ENCODE measurements around the gene ANKRD63.

DNA sequence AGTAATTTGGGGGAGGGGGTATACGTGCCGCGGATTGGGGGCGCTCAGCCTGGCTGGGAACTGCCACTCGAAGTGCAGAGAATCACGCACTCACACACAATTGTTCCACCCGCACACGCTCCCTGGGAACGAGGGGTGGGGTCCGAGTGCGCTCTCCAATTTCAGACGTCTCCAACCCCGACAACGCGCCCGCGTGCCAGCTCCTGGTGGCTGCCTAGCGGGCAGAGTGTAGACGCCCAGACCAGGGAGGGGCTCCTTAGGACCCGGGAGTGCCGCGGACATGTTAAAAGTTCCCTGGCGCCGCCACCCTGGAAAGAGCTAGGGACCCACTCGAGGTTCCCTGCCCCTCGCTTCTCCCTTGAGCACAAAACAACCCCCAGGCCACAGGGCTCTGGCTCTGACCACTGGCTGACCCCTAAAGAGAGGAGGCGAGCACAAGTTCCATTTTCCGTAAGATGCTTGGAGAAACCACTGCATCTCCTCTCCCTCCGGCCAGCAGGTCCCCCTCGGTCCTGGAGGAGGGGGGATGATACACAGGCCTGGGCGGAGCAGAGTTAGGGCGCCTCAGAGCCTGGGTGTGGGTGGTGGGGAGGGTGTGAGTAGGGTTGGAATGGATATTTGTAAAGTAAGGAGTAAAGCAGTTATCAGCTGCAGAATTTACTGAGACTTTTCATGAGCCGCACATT lies 894 bp upstream of the ANKRD63 start:
- TF ChIP-seq, protein P1, sequence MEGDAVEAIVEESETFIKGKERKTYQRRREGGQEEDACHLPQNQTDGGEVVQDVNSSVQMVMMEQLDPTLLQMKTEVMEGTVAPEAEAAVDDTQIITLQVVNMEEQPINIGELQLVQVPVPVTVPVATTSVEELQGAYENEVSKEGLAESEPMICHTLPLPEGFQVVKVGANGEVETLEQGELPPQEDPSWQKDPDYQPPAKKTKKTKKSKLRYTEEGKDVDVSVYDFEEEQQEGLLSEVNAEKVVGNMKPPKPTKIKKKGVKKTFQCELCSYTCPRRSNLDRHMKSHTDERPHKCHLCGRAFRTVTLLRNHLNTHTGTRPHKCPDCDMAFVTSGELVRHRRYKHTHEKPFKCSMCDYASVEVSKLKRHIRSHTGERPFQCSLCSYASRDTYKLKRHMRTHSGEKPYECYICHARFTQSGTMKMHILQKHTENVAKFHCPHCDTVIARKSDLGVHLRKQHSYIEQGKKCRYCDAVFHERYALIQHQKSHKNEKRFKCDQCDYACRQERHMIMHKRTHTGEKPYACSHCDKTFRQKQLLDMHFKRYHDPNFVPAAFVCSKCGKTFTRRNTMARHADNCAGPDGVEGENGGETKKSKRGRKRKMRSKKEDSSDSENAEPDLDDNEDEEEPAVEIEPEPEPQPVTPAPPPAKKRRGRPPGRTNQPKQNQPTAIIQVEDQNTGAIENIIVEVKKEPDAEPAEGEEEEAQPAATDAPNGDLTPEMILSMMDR (IDR thresholded peaks at IDR 0.05) = no peak
- no peak for TF ChIP-seq POLR2AphosphoS5 (IDR thresholded peaks at IDR 0.05)
- TF ChIP-seq POLR2A (IDR thresholded peaks at IDR 0.05; ENCODE audit: low read depth) = no peak

Data from esophagus muscularis mucosa (tissue), 3 donors.